K562 (cell line): ENCODE measurements around the gene SRF. TPM values are rescaled to one million over a fixed set of nuclear protein-coding genes. Genes with fewer than 3 reads are reported as not detected.

ENCODE experiments used
- ATAC-seq: fragments of 200-7000 bp; cut with Tn5 transposase; 3 replicates; pipeline ENCODE4 v1.9.1; 2020; ENCODE audit warnings: moderate library complexity
- BruUV-seq: library from RNA; stranded (reverse); fragments of 400-500 nt; replicated peaks from 2 replicates; lab custom pipeline; 2021; lab: Mats Ljungman, UMichigan
- CTCF ChIA-PET: fragments of 300-600 bp; formaldehyde crosslinking; extraction: SDS; loops from one replicate; lab custom pipeline; 2021; ENCODE audit warnings: low intra/inter-chr PET ratio; lab: Yijun Ruan, JAX
- POLR2A ChIA-PET: fragments of 300-600, 350-650 bp; sonication (Branson Sonifier 250); formaldehyde crosslinking; extraction: SDS; loops from one replicate; lab custom pipeline; 2021; ENCODE audit warnings: antibody characterized with exemption, inconsistent platforms; lab: Yijun Ruan, JAX
- DNase-seq, 4 experiments: peaks; one replicate each; pipeline versions ENCODE4 v3.0.0 to v3.0.0-alpha.2; 2011 to 2018; ENCODE audit warnings: low spot score in 3 of 4, mixed read lengths in 3 of 4; ENCODE audit errors: extremely low read depth in 1 of 4
- FAIRE-seq: peaks from 2 replicates; lab custom pipeline; 2011; peaks lifted over from hg19 to GRCh38; lab: Jason Lieb, UNC
- H2AFZ ChIP-seq: 2 replicates; pipeline ENCODE4 v1.6.0; 2011; ENCODE audit warnings: low read depth, low read length, control low read depth, inconsistent platforms
- H3K27ac ChIP-seq: fragments of 200-600 bp; 3 replicates; pipeline ENCODE4 v1.8.0; 2011; ENCODE audit warnings: low read depth, mild to moderate bottlenecking, control low read depth, inconsistent platforms, low read length, moderate library complexity, mixed read lengths; ENCODE audit errors: extremely low read depth
- H3K27me3 ChIP-seq, 2 experiments: fragments of 300-600 bp in 1 of 2; 2 replicates in 1 of 2; 3 replicates in 1 of 2; pipeline versions ENCODE4 v1.6.0 to v1.8.0; 2011; ENCODE audit warnings: inconsistent platforms in 2 of 2, low read length in 2 of 2, mild to moderate bottlenecking in 1 of 2, mixed read lengths in 1 of 2, moderate library complexity in 1 of 2; ENCODE audit not compliant: control insufficient read depth in 2 of 2, insufficient read depth in 2 of 2
- H3K36me3 ChIP-seq: fragments of 300-600 bp; 3 replicates; pipeline ENCODE4 v1.8.0; 2011; ENCODE audit warnings: mild to moderate bottlenecking, low read length, inconsistent platforms; ENCODE audit not compliant: control insufficient read depth, insufficient read depth
- H3K4me1 ChIP-seq, 2 experiments: fragments of 200-600 bp in 1 of 2; replicated peaks in 1 of 2; 2 replicates in 1 of 2; 3 replicates in 1 of 2; pipeline versions ENCODE4 v1.5.1 to v1.8.0; 2011; ENCODE audit warnings: inconsistent platforms in 2 of 2, low read length in 2 of 2, mild to moderate bottlenecking in 1 of 2, mixed read lengths in 1 of 2, moderate library complexity in 1 of 2; ENCODE audit not compliant: control insufficient read depth in 2 of 2, insufficient read depth in 2 of 2
- H3K4me2 ChIP-seq: 2 replicates; pipeline ENCODE4 v1.6.1; 2011; ENCODE audit warnings: low read length, control low read depth, inconsistent platforms, mixed read lengths; ENCODE audit not compliant: insufficient read depth
- H3K4me3 ChIP-seq: fragments of 200-600 bp; sonication (generic), shearing (Covaris generic); 2 replicates; pipeline ENCODE4 v1.5.1; 2016; ENCODE audit warnings: control low read depth, inconsistent platforms
- H3K79me2 ChIP-seq: fragments of 200-600 bp; 3 replicates; pipeline ENCODE4 v1.8.0; 2011; ENCODE audit warnings: low read length, inconsistent platforms; ENCODE audit not compliant: control insufficient read depth, insufficient read depth
- H3K9ac ChIP-seq, 2 experiments: 2 replicates each; pipeline versions ENCODE4 v1.6.0 to v1.6.1; 2011; ENCODE audit warnings: low read depth in 2 of 2, low read length in 2 of 2, control low read depth in 1 of 2, inconsistent platforms in 1 of 2, mild to moderate bottlenecking in 1 of 2, mixed read lengths in 1 of 2; ENCODE audit not compliant: insufficient read depth in 1 of 2
- H3K9me1 ChIP-seq: one replicate; pipeline ENCODE4 v1.6.0; 2011; ENCODE audit warnings: inconsistent platforms, mild to moderate bottlenecking, low read length, moderate library complexity; ENCODE audit not compliant: control insufficient read depth, insufficient read depth
- H3K9me3 ChIP-seq: replicated peaks from 2 replicates; pipeline ENCODE4 v1.5.1; 2011; ENCODE audit warnings: low read depth, low read length, inconsistent platforms; ENCODE audit not compliant: control insufficient read depth, insufficient read depth
- H4K20me1 ChIP-seq: replicated peaks from 2 replicates; pipeline ENCODE4 v1.6.1; 2011; ENCODE audit warnings: low read length, inconsistent platforms, mixed read lengths; ENCODE audit not compliant: control insufficient read depth, insufficient read depth
- DPF2 ChIP-seq: fragments of 450-650 bp; IDR thresholded peaks from 2 replicates; pipeline ENCODE4 v1.6.1; 2016
- EGR1 ChIP-seq: fragments of 450-650 bp; conservative IDR thresholded peaks from 2 replicates; pipeline ENCODE4 v1.6.1; 2017; ENCODE audit warnings: mild to moderate bottlenecking
- FOXK1 ChIP-seq: sonication (generic); formaldehyde crosslinking; IDR thresholded peaks from 2 replicates; pipeline ENCODE4 v1.8.0; 2022; ENCODE audit warnings: missing genetic modification reagents, mild to moderate bottlenecking, borderline replicate concordance
- KDM5B ChIP-seq: fragments of 200-600 bp; sonication (generic); IDR thresholded peaks from 2 replicates; pipeline ENCODE4 v1.6.1; 2012; ENCODE audit warnings: low read depth, mild to moderate bottlenecking, moderate library complexity, low read length, control low read depth, inconsistent platforms; ENCODE audit not compliant: insufficient replicate concordance
- MAFK ChIP-seq: IDR thresholded peaks from 2 replicates; pipeline ENCODE4 v1.6.1; 2011; ENCODE audit warnings: low read length, improper control_type of control experiment
- MAZ ChIP-seq, 2 experiments: fragments of 450-650 bp in 1 of 2; sonication (generic) in 1 of 2; formaldehyde crosslinking; IDR thresholded peaks in 1 of 2; conservative IDR thresholded peaks in 1 of 2; 2 replicates each; pipeline versions ENCODE4 v1.4.0 to v1.5.0; 2020; ENCODE audit warnings: mild to moderate bottlenecking in 1 of 2, missing genetic modification reagents in 1 of 2
- NFRKB ChIP-seq: fragments of 450-650 bp; IDR thresholded peaks from 2 replicates; pipeline ENCODE4 v1.6.1; 2016; ENCODE audit warnings: low read depth
- PML ChIP-seq: IDR thresholded peaks from 2 replicates; pipeline ENCODE4 v1.6.1; 2012; ENCODE audit warnings: low read length, inconsistent platforms
- TAF7 ChIP-seq: fragments of 450-650 bp; IDR thresholded peaks from 2 replicates; pipeline ENCODE4 v1.6.1; 2016; ENCODE audit warnings: missing genetic modification characterization, missing compliant biosample characterization
- TGIF2 ChIP-seq: sonication (generic); formaldehyde crosslinking; IDR thresholded peaks from 2 replicates; pipeline ENCODE4 v1.8.1; 2022; ENCODE audit warnings: mild to moderate bottlenecking, missing genetic modification reagents, moderate library complexity
- ZBTB7A ChIP-seq: IDR thresholded peaks from 2 replicates; pipeline ENCODE4 v1.6.1; 2011; ENCODE audit warnings: low read depth, mild to moderate bottlenecking, low read length, moderate library complexity, borderline replicate concordance; ENCODE audit not compliant: control insufficient read depth
- ZBTB8A ChIP-seq: fragments of 450-650 bp; IDR thresholded peaks from 2 replicates; pipeline ENCODE4 v1.6.1; 2018; ENCODE audit warnings: mild to moderate bottlenecking, moderate library complexity; ENCODE audit not compliant: partially characterized antibody
- ZNF263 ChIP-seq: sonication (generic); formaldehyde crosslinking; IDR thresholded peaks from 2 replicates; pipeline ENCODE4 v1.8.0; 2022; ENCODE audit warnings: mild to moderate bottlenecking, missing genetic modification reagents, borderline replicate concordance
- WGBS: fragments of 100-300 bp; shearing (Covaris generic); methylation state at CpG from one replicate; pipeline ENCODE4 v1.1.6; 2016; ENCODE audit warnings: low coverage, mixed read lengths; ENCODE audit not compliant: insufficient coverage; ENCODE audit errors: missing lambda C conversion rate; 5-methylcytosine and 5-hydroxymethylcytosine counted together
- in situ Hi-C: fragments of 300-500 bp; cut with MboI; formaldehyde crosslinking; loops from 4 replicates; pipeline ENCODE4 v1.15.0; 2018; ENCODE audit warnings: inconsistent platforms, mixed read lengths
- intact Hi-C: fragments of 100-400 bp; cut with micrococcal nuclease; formaldehyde crosslinking; loops from 2 replicates; pipeline ENCODE4 v1.14.2; 2022
- polyA plus RNA-seq, 8 experiments: library from polyadenylated mRNA; depleted of rRNA in 4 of 8; stranded (reverse) in 5 of 8; unstranded in 3 of 8; fragments of >200 nt; fragmentation: Nextera tagmentation in 2 of 8; fragmentation: Illumina TruSeq in 1 of 8; extraction: Ambion mirVana in 2 of 8; extraction: Trizol in 1 of 8; gene quantifications; 2 replicates each; pipeline versions ENCODE4 v1.2.1 to v1.2.3, GENCODE V29; 2011 to 2014; ENCODE audit warnings: inconsistent platforms in 1 of 8, missing spikeins in 1 of 8
- total RNA-seq, 7 experiments: library from RNA; depleted of rRNA in 6 of 7; stranded (reverse); fragments of >200 nt in 6 of 7; fragmentation: Illumina TruSeq in 2 of 7; extraction: Trizol in 2 of 7; gene quantifications; 2 replicates each; pipeline versions ENCODE4 v1.2.1 to v1.2.3, GENCODE V29; 2011 to 2021; ENCODE audit warnings: low replicate concordance in 1 of 7
- TF ChIP-seq, protein P1 (sequence below): sonication (generic); formaldehyde crosslinking; IDR thresholded peaks from 2 replicates; pipeline ENCODE4 v1.9.0; 2022; ENCODE audit warnings: mild to moderate bottlenecking, missing genetic modification reagents
- TF ChIP-seq, protein P2 (sequence below): fragments of 200-800 bp; sonication (Bioruptor generic); IDR thresholded peaks from 2 replicates; pipeline ENCODE4 v1.6.1; 2017; ENCODE audit warnings: missing genetic modification characterization, missing compliant biosample characterization
- TF ChIP-seq, protein P3 (sequence below): sonication (generic); formaldehyde crosslinking; IDR thresholded peaks from 2 replicates; pipeline ENCODE4 v1.8.0; 2022; ENCODE audit warnings: missing genetic modification reagents, mild to moderate bottlenecking, moderate library complexity, borderline replicate concordance

Gene SRF
- total and polyA plus RNA-seq, 9 of the 15 experiments (the other 6 are each of a cell fraction or from before 2014, with no cell fraction given): 2.5 to 37.0 (median 24.6) TPM

DNA sequence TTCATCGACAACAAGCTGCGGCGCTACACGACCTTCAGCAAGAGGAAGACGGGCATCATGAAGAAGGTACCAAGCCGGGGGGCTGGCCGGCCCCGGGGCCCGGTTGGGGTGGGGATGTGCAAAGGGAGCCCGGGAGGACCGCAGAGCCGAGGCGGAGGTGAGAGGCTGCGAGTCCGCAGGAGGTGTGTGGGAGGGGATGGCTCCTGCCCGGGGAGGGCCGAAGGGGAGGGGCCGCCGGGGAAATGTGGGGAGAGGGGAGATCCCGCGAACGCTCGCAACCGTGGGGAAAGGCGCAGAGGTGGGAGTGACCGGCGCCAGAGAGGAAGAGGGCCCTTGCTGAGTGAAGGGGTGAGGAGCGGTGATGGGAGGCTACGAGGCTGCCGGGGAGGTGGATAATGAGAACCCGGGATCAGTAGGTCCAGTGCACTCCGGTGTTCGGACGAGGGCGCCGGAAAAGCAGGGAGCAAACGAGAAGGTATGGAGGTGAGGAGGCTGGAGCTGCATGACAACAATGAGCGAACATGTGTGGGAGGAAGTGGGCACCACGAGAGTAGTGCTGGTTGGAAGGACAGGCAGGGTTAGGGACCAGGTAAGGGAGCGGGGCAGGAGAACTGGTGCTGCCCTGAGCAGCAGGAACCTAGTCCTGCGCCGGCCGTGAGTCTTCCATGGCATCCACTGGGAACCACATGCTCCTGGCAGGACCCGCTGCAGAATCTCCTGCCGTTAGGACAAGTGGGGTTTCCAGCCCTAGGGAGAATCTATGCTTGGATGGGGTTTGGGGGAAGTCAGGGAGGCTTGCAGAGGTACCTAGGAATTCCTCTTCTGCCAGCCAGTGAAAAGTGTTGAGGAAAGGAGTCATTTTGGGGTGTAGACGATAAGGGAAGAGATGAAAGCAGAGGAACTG, 1.3 kb downstream of the SRF start:
- ChIA-PET CTCF (interaction anchor here (0.5 to 0.7 kb wide), 4 partner anchors 18 to 119 kb away, joined by 3 read pairs; partner anchors contain the start of genes CUL7, KLC4 and MRPL2), POLR2A (interaction anchor here (0.6 to 5.5 kb wide), 11 partner anchors 9 to 1077 kb away, joined by 3 to 40 read pairs (median 4); partner anchors contain the start of genes CUL9, KLC4 and MRPL2)
- DNase-seq (peak; percentile 68 to 84 (median 75)), ATAC-seq (peak; percentile 11), FAIRE-seq (no peak)
- H3K9me1 ChIP-seq: peaks cover 6% of the 10 kb centered on the region
- H3K4me1 ChIP-seq: peaks cover 30 to 45% of the 10 kb centered on the region in 2 experiments
- peaks cover 32% of the 10 kb centered on the region for H4K20me1 ChIP-seq
- H3K27me3 ChIP-seq: no peaks in the 10 kb centered on the region
- no TSS peak for BruUV-seq
- in situ Hi-C loops: no loop called here
- H2AFZ ChIP-seq: peak overlapping the region; percentile 73
- peaks cover 37% of the 10 kb centered on the region for H3K36me3 ChIP-seq
- peak overlapping the region; percentile 93 for H3K27ac ChIP-seq
- H3K4me2 ChIP-seq: peak overlapping the region; percentile 99
- peaks cover 41% of the 10 kb centered on the region for H3K79me2 ChIP-seq
- no peaks in the 10 kb centered on the region for H3K9me3 ChIP-seq
- WGBS: 2% methylated on average over 28 of the region's 46 CpGs
- peak overlapping the region; percentile 90 to 99 for H3K9ac ChIP-seq
- intact Hi-C loops: loop anchor here (5.0 kb wide), 2 partner anchors 75 to 195 kb away; partner anchors contain the start of gene ZNF318
- H3K4me3 ChIP-seq: peak overlapping the region; percentile 83
- TF ChIP-seq KDM5B (peak; percentile 6), ZNF263 (CRISPR knock-in tag) (peak; percentile 52; the same call in 1 of the 2 replicates), ZBTB7A (0 out of 2 replicates have a peak, but pooled peaks have one; percentile 61), PML (peak; percentile 24; the same call in 1 of the 2 replicates), MAFK (no peak), NFRKB (0 out of 2 replicates have a peak, but pooled peaks have one; percentile 38), TAF7 (0 out of 2 replicates have a peak, but pooled peaks have one; percentile 18), ZBTB8A (no peak), TGIF2 (CRISPR knock-in tag) (peak; percentile 71; the same call in 1 of the 2 replicates), MAZ (CRISPR knock-in tag; conservative IDR thresholded peaks at IDR 0.05 in 1 of 2, IDR thresholded peaks at IDR 0.05 in 1 of 2) (peak; percentile 79 to 94), EGR1 (peak; percentile 70), DPF2 (no peak; the same call in 1 of the 2 replicates), FOXK1 (CRISPR knock-in tag) (peak; percentile 77; the same call in 1 of the 2 replicates)
- TF ChIP-seq, protein P1, sequence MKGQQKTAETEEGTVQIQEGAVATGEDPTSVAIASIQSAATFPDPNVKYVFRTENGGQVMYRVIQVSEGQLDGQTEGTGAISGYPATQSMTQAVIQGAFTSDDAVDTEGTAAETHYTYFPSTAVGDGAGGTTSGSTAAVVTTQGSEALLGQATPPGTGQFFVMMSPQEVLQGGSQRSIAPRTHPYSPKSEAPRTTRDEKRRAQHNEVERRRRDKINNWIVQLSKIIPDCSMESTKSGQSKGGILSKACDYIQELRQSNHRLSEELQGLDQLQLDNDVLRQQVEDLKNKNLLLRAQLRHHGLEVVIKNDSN: peak; percentile 48; the same call in 1 of the 2 replicates
- TF ChIP-seq, protein P2, sequence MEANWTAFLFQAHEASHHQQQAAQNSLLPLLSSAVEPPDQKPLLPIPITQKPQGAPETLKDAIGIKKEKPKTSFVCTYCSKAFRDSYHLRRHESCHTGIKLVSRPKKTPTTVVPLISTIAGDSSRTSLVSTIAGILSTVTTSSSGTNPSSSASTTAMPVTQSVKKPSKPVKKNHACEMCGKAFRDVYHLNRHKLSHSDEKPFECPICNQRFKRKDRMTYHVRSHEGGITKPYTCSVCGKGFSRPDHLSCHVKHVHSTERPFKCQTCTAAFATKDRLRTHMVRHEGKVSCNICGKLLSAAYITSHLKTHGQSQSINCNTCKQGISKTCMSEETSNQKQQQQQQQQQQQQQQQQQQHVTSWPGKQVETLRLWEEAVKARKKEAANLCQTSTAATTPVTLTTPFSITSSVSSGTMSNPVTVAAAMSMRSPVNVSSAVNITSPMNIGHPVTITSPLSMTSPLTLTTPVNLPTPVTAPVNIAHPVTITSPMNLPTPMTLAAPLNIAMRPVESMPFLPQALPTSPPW: peak; percentile 96
- TF ChIP-seq, protein P3, sequence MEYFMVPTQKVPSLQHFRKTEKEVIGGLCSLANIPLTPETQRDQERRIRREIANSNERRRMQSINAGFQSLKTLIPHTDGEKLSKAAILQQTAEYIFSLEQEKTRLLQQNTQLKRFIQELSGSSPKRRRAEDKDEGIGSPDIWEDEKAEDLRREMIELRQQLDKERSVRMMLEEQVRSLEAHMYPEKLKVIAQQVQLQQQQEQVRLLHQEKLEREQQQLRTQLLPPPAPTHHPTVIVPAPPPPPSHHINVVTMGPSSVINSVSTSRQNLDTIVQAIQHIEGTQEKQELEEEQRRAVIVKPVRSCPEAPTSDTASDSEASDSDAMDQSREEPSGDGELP (CRISPR knock-in tag): peak; percentile 1; the same call in 1 of the 2 replicates
